Breast epithelium (tissue), 4 donors: ENCODE measurements around the gene NDFIP2. TPM values are rescaled to one million over a fixed set of nuclear protein-coding genes. Genes with fewer than 3 reads are reported as not detected.

ENCODE experiments used
- DNase-seq, 2 donors: peaks; one replicate each; pipeline ENCODE4 v3.0.0-alpha.2; 2019; ENCODE audit warnings: low spot score in 2 of 2
- H3K27ac ChIP-seq, 2 donors: fragments of 200-600 bp; sonication (generic) in 1 of 2; one replicate each; pipeline ENCODE4 v1.5.1; 2016 to 2019; ENCODE audit warnings: mild to moderate bottlenecking in 1 of 2
- H3K27me3 ChIP-seq, 2 donors: fragments of 200-600 bp; sonication (generic) in 1 of 2; one replicate each; pipeline versions ENCODE4 v1.5.1 to v1.6.0; 2017 to 2019; ENCODE audit warnings: control low read depth in 1 of 2, mild to moderate bottlenecking in 1 of 2
- H3K36me3 ChIP-seq: fragments of 200-600 bp; one replicate; pipeline ENCODE4 v1.5.1; 2019
- H3K4me1 ChIP-seq, 2 donors: fragments of 200-600 bp; sonication (generic); one replicate each; pipeline ENCODE4 v1.5.1; 2016 to 2019; ENCODE audit warnings: control low read depth in 1 of 2
- H3K4me3 ChIP-seq, 3 donors: fragments of 200-600 bp; sonication (generic); 1 replicate in 2 of 3; 2 replicates in 1 of 3; pipeline ENCODE4 v1.5.1; 2016 to 2019; ENCODE audit warnings: mild to moderate bottlenecking in 3 of 3, moderate library complexity in 2 of 3
- H3K9me3 ChIP-seq, 2 donors: fragments of 200-600 bp; sonication (generic) in 1 of 2; one replicate each; pipeline ENCODE4 v1.5.1; 2016 to 2019; ENCODE audit warnings: control low read depth in 1 of 2
- POLR2A ChIP-seq: fragments of 450-650 bp; IDR thresholded peaks from one replicate; pipeline ENCODE4 v1.6.1; 2016; ENCODE audit warnings: antibody characterized with exemption, mild to moderate bottlenecking, moderate library complexity
- POLR2AphosphoS5 ChIP-seq, 3 donors: sonication (generic); formaldehyde crosslinking; IDR thresholded peaks; one replicate each; pipeline ENCODE4 v1.6.1; 2017; ENCODE audit warnings: antibody characterized with exemption in 3 of 3
- intact Hi-C: fragments of 100-400 bp; cut with DNase I; formaldehyde crosslinking; loops from one replicate; pipeline ENCODE4 v1.15.1; 2023; ENCODE audit warnings: low total_unique reads
- total RNA-seq, 3 donors: library from RNA; depleted of rRNA; stranded (reverse); fragments of >200 nt; gene quantifications; one replicate each; pipeline ENCODE4 v1.1.0, GENCODE V29; 2016
- TF ChIP-seq, protein P1 (sequence below), 3 donors: fragments of 450-650 bp; IDR thresholded peaks; one replicate each; pipeline ENCODE4 v1.5.1; 2016 to 2017; ENCODE audit warnings: antibody characterized with exemption in 3 of 3, mild to moderate bottlenecking in 3 of 3, moderate library complexity in 3 of 3

The NDFIP2 gene, protein sequence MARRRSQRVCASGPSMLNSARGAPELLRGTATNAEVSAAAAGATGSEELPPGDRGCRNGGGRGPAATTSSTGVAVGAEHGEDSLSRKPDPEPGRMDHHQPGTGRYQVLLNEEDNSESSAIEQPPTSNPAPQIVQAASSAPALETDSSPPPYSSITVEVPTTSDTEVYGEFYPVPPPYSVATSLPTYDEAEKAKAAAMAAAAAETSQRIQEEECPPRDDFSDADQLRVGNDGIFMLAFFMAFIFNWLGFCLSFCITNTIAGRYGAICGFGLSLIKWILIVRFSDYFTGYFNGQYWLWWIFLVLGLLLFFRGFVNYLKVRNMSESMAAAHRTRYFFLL
- 10 to 100 TPM; 15.8 to 26.5 (median 22.6) TPM for total RNA-seq

DNA sequence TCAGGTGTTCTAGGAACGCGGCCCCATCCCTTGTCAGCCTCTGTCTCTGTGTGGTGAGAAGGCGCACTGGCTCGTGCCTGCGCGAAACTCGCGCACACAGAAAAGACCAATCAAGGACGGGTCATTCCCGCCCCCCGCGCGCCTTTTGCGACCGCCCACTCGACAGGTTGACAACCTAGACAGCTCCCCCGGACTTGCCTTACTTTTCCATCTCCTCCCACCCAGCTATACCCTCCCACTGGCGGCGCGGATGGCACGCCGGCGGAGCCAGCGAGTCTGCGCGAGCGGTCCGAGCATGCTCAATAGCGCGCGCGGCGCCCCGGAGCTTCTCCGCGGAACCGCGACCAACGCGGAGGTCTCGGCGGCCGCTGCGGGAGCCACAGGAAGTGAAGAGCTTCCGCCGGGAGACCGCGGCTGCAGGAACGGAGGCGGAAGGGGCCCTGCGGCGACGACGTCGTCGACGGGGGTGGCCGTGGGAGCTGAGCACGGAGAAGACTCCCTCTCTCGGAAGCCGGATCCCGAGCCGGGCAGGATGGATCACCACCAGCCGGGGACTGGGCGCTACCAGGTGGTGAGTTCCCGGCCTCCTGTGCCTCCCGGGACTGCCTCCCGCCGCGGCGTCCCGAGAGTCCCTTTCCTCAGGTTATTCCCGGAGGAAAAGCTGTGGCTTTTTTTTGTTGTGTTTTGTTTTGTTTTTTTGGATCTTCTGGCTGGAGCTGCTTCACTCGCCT, at the start of gene NDFIP2:
NDFIP2 (plus strand) TSS at position 202 of the 731 bp plus-strand sequence; CDS start at position 251, 49 bp downstream.
- TF ChIP-seq POLR2AphosphoS5 (IDR thresholded peaks at IDR 0.05) (peak; percentile 48 to 69 (median 49)), POLR2A (no peak)
- TF ChIP-seq, protein P1, sequence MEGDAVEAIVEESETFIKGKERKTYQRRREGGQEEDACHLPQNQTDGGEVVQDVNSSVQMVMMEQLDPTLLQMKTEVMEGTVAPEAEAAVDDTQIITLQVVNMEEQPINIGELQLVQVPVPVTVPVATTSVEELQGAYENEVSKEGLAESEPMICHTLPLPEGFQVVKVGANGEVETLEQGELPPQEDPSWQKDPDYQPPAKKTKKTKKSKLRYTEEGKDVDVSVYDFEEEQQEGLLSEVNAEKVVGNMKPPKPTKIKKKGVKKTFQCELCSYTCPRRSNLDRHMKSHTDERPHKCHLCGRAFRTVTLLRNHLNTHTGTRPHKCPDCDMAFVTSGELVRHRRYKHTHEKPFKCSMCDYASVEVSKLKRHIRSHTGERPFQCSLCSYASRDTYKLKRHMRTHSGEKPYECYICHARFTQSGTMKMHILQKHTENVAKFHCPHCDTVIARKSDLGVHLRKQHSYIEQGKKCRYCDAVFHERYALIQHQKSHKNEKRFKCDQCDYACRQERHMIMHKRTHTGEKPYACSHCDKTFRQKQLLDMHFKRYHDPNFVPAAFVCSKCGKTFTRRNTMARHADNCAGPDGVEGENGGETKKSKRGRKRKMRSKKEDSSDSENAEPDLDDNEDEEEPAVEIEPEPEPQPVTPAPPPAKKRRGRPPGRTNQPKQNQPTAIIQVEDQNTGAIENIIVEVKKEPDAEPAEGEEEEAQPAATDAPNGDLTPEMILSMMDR (IDR thresholded peaks at IDR 0.05) = no peak
- DNase-seq = peak; percentile 73 to 78
- intact Hi-C loops = no loop called here
- Histone ChIP-seq H3K4me1 (peaks cover 0 to 5% of the 10 kb centered on the region in 2 donors), H3K36me3 (no peaks in the 10 kb centered on the region), H3K9me3 (no peaks in the 10 kb centered on the region), H3K27ac (peak within 1 kb of the TSS; percentile 86 to 87), H3K27me3 (no peaks in the 10 kb centered on the region), H3K4me3 (peak within 1 kb of the TSS; percentile 82 to 86 (median 84))

DNA sequence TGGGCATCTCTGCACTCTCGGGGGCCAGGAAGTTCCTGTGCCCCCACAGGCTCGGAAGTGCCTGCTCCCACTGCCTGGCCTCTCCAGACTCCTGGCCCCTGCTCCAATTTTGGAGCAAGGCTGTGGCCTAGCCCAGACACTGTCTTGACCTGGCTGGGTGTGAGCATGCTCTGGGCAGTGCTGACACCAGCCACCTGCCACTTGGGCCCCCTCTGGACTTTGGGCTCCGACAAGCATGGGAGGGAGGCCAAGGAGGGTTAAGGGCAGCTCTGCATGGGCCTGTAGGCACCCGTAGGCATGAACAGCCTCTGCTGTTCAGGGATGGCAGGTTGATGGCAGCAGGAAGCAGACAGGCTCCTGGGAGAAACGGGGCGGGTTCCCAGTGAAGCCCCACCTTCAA, 48.9 kb upstream of the NDFIP2 start:
- TF ChIP-seq POLR2A (no peak), POLR2AphosphoS5 (IDR thresholded peaks at IDR 0.05) (no peak)
- TF ChIP-seq, protein P1 (IDR thresholded peaks at IDR 0.05) = no peak
- H3K9me3 ChIP-seq = no peaks in the 10 kb centered on the region
- intact Hi-C loops = no loop called here
- H3K36me3 ChIP-seq = no peaks in the 10 kb centered on the region
- H3K4me1 ChIP-seq = no peaks in the 10 kb centered on the region
- no peak for DNase-seq
- H3K27me3 ChIP-seq = no peaks in the 10 kb centered on the region
- no peak overlapping the region for H3K27ac ChIP-seq
- H3K4me3 ChIP-seq = no peak overlapping the region

DNA sequence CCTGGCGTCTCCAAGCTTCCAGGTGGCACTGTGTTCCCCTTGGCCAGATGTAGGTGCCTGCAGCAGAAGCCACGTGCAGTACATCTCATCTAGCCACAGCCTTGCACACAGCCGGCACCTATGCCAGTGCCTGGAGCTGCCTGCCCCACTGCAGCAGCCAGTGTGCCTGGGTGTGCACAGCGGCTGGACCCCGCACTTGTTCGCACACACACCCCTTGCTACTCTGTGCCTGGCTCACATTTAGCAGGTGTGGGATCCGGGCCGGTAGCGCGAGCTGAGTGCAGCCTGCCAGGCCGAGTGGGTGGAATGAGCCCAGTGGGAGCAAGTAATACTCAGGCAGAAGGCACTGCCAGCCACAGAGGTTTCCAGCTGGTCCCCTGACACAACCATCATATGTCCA, 48.0 kb upstream of the NDFIP2 start:
- DNase-seq = no peak
- H3K27ac ChIP-seq = no peak overlapping the region
- TF ChIP-seq, protein P1 (IDR thresholded peaks at IDR 0.05) = no peak
- TF ChIP-seq POLR2A = no peak
- TF ChIP-seq POLR2AphosphoS5 (IDR thresholded peaks at IDR 0.05) = no peak
- intact Hi-C loops = no loop called here
- H3K36me3 ChIP-seq = no peaks in the 10 kb centered on the region
- no peaks in the 10 kb centered on the region for H3K4me1 ChIP-seq
- H3K27me3 ChIP-seq = no peaks in the 10 kb centered on the region
- no peaks in the 10 kb centered on the region for H3K9me3 ChIP-seq
- no peak overlapping the region for H3K4me3 ChIP-seq

DNA sequence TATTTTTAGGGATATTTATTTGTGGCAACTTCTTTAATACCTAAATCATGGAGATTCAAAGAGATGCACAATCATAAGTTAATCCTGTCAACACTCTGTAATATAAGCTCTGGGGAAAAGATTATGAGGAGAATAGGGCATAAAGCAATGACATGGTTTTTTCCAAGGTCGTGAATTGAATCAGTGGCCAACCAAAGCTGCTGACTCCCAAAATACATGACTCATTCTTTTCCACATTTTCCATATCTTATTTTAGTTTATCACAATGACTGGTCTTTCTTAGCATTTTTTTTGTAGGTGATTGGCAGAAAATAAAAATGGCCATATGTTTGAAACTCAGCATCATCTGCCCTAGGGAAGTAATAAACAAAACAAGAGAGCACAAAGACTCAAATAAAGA, 46.4 kb upstream of the NDFIP2 start:
- H3K4me3 ChIP-seq = no peak overlapping the region
- intact Hi-C loops = no loop called here
- H3K27me3 ChIP-seq = no peaks in the 10 kb centered on the region
- DNase-seq = no peak
- H3K27ac ChIP-seq = no peak overlapping the region
- H3K9me3 ChIP-seq = no peaks in the 10 kb centered on the region
- TF ChIP-seq POLR2AphosphoS5 (IDR thresholded peaks at IDR 0.05) (no peak), POLR2A (no peak)
- TF ChIP-seq, protein P1 (IDR thresholded peaks at IDR 0.05) = no peak
- H3K4me1 ChIP-seq = no peaks in the 10 kb centered on the region
- no peaks in the 10 kb centered on the region for H3K36me3 ChIP-seq

DNA sequence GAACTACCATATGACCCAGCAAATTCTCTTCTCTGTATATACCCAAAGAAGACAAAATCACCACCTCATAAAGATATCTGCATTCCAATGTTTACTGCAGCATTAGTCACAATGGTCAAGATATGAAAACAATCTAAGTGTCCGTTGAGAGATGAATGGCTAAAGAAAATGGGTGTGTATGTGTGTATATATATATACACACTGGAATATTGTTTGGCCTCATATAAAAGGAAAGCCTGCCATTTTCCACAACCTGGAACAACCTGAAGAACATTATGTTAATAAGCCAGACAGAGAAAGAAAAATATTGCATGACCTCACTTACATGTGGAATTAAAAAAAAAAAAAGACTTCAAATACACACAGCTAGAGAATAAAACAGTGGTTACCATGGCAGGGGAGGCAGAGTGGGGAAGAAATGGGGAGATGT, 45.4 kb upstream of the NDFIP2 start:
- TF ChIP-seq POLR2AphosphoS5 (IDR thresholded peaks at IDR 0.05) (no peak), POLR2A (no peak)
- TF ChIP-seq, protein P1 (IDR thresholded peaks at IDR 0.05) = no peak
- intact Hi-C loops = no loop called here
- H3K36me3 ChIP-seq = no peaks in the 10 kb centered on the region
- DNase-seq = no peak
- H3K27ac ChIP-seq = no peak overlapping the region
- no peaks in the 10 kb centered on the region for H3K9me3 ChIP-seq
- H3K4me3 ChIP-seq = no peak overlapping the region
- H3K4me1 ChIP-seq = no peaks in the 10 kb centered on the region
- H3K27me3 ChIP-seq = no peaks in the 10 kb centered on the region
